GM12865 (cell line): ENCODE measurements around the gene DAPK3.

Experiments used
- DNase-seq: peaks from one replicate; pipeline ENCODE4 v3.0.0; 2010; ENCODE audit warnings: low read depth
- H3K4me3 ChIP-seq: 2 replicates; pipeline ENCODE4 v1.5.1; 2011; ENCODE audit warnings: mild to moderate bottlenecking, low read depth, low read length, control low read depth
- CTCF ChIP-seq: IDR thresholded peaks from 2 replicates; pipeline ENCODE4 v1.5.1; 2011; ENCODE audit warnings: low read length, control low read depth, low read depth, inconsistent platforms; ENCODE audit not compliant: insufficient read depth; ENCODE audit errors: missing control alignments

DAPK3 gene

GRCh38 chr19:3983936-3984583 lies 13.2 kb upstream of the DAPK3 start:
- peak overlapping the region; percentile 77 for H3K4me3 ChIP-seq
- DNase-seq, result peak; percentile 71
- TF ChIP-seq CTCF, result no peak

- TF ChIP-seq CTCF, result no peak
- no peak for DNase-seq
- peak overlapping the region; percentile 77 for H3K4me3 ChIP-seq
These were observed 12.6 kb upstream of the DAPK3 start for GRCh38 chr19:3983542-3983914.

GRCh38 chr19:3982701-3983541 lies 12.0 kb upstream of the DAPK3 start:
- H3K4me3 ChIP-seq, result peak overlapping the region; percentile 77
- TF ChIP-seq CTCF, result no peak
- DNase-seq, result no peak

GRCh38 chr19:3981736-3982681 lies 11.1 kb upstream of the DAPK3 start:
- no peak overlapping the region for H3K4me3 ChIP-seq
- DNase-seq, result no peak
- TF ChIP-seq CTCF, result no peak

- no peak for TF ChIP-seq CTCF
- no peak overlapping the region for H3K4me3 ChIP-seq
- no peak for DNase-seq
These were observed 10.5 kb upstream of the DAPK3 start for GRCh38 chr19:3981373-3981735.

- DNase-seq, result no peak
- TF ChIP-seq CTCF, result no peak
- no peak overlapping the region for H3K4me3 ChIP-seq
These were observed 9.7 kb upstream of the DAPK3 start for GRCh38 chr19:3980353-3981251.
